Endothelial cell of umbilical vein (primary cell): ENCODE results near the gene PYGB. TPM values are rescaled to one million over a fixed set of nuclear protein-coding genes. Genes with fewer than 3 reads are reported as not detected.

Source experiments
- BruUV-seq: library from RNA; stranded (reverse); fragments of 400-500 nt; replicated peaks from 2 replicates; lab custom pipeline; 2021; lab: Mats Ljungman, UMichigan
- CTCF ChIA-PET: fragments of 300-600, 350-600 bp; sonication (Branson Sonifier 250); formaldehyde crosslinking; loops from one replicate; lab custom pipeline; 2021; ENCODE audit warnings: antibody characterized with exemption, inconsistent platforms; lab: Charles Lee
- POLR2A ChIA-PET: fragments of 300-600, 350-600 bp; sonication (Branson Sonifier 250); formaldehyde crosslinking; loops from one replicate; lab custom pipeline; 2021; ENCODE audit warnings: antibody characterized with exemption, inconsistent platforms; lab: Charles Lee
- DNase-seq: peaks from one replicate; pipeline ENCODE4 v3.0.0-alpha.2; 2011; ENCODE audit warnings: low read depth, low spot score
- FAIRE-seq: peaks from 2 replicates; lab custom pipeline; 2011; peaks lifted over from hg19 to GRCh38; lab: Jason Lieb, UNC
- H2AFZ ChIP-seq: 2 replicates; pipeline ENCODE4 v1.6.0; 2012; ENCODE audit warnings: low read depth, low read length, control low read depth, inconsistent platforms
- H3K27ac ChIP-seq: 2 replicates; pipeline ENCODE4 v1.5.1; 2011; ENCODE audit warnings: low read depth, mild to moderate bottlenecking, control low read depth, low read length, moderate library complexity; ENCODE audit not compliant: insufficient read depth
- H3K27me3 ChIP-seq, 2 experiments: 2 replicates each; pipeline versions ENCODE4 v1.6.0 to v1.6.1; 2011; ENCODE audit warnings: low read length in 2 of 2, mixed read lengths in 1 of 2; ENCODE audit not compliant: control insufficient read depth in 2 of 2, insufficient read depth in 2 of 2
- H3K36me3 ChIP-seq, 2 experiments: 2 replicates in 1 of 2; 3 replicates in 1 of 2; pipeline ENCODE4 v1.5.1; 2011; ENCODE audit warnings: low read length in 2 of 2, mild to moderate bottlenecking in 1 of 2, moderate library complexity in 1 of 2; ENCODE audit not compliant: control insufficient read depth in 2 of 2, insufficient read depth in 2 of 2; ENCODE audit errors: extremely low read depth in 1 of 2
- H3K4me1 ChIP-seq: 3 replicates; pipeline ENCODE4 v1.5.1; 2011; ENCODE audit warnings: mild to moderate bottlenecking, low read length; ENCODE audit not compliant: control insufficient read depth, insufficient read depth; ENCODE audit errors: extremely low read depth
- H3K4me2 ChIP-seq: 2 replicates; pipeline ENCODE4 v1.6.1; 2011; ENCODE audit warnings: low read length, control low read depth, mixed read lengths; ENCODE audit not compliant: insufficient read depth
- H3K4me3 ChIP-seq, 3 experiments: fragments of 200-600 bp in 1 of 3; sonication (generic), shearing (Covaris generic) in 1 of 3; replicated peaks in 1 of 3; 2 replicates each; pipeline ENCODE4 v1.5.1; 2011 to 2016; ENCODE audit warnings: control low read depth in 3 of 3, low read length in 3 of 3, mild to moderate bottlenecking in 2 of 3, inconsistent platforms in 1 of 3, low read depth in 1 of 3, moderate library complexity in 1 of 3; ENCODE audit not compliant: insufficient read depth in 1 of 3
- H3K79me2 ChIP-seq: 2 replicates; pipeline ENCODE4 v1.6.0; 2012; ENCODE audit warnings: low read length, inconsistent platforms; ENCODE audit not compliant: control insufficient read depth, insufficient read depth
- H3K9ac ChIP-seq: replicated peaks from 2 replicates; pipeline ENCODE3; 2011; ENCODE audit warnings: low read length, control low read depth; ENCODE audit not compliant: insufficient read depth; ENCODE audit errors: extremely low read depth
- H3K9me1 ChIP-seq: replicated peaks from 3 replicates; pipeline ENCODE4 v1.6.0; 2011; ENCODE audit warnings: mild to moderate bottlenecking, low read length; ENCODE audit not compliant: control insufficient read depth, insufficient read depth; ENCODE audit errors: extremely low read depth
- H3K9me3 ChIP-seq: replicated peaks from 2 replicates; pipeline ENCODE4 v1.5.1; 2012; ENCODE audit warnings: low read length, inconsistent platforms; ENCODE audit not compliant: control insufficient read depth, insufficient read depth
- H4K20me1 ChIP-seq: replicated peaks from 2 replicates; pipeline ENCODE3; 2011; ENCODE audit warnings: mild to moderate bottlenecking, low read length; ENCODE audit not compliant: control insufficient read depth, insufficient read depth; ENCODE audit errors: extremely low read depth
- CTCF ChIP-seq, 2 donors: IDR thresholded peaks; 1 replicate in 1 of 2; 2 replicates in 1 of 2; pipeline ENCODE4 v1.5.1; 2011; ENCODE audit warnings: low read length in 2 of 2, mild to moderate bottlenecking in 2 of 2, moderate library complexity in 2 of 2, control low read depth in 1 of 2, inconsistent platforms in 1 of 2, low read depth in 1 of 2; ENCODE audit not compliant: insufficient read depth in 1 of 2; ENCODE audit errors: extremely low read depth in 1 of 2
- EZH2 ChIP-seq: IDR thresholded peaks from 2 replicates; pipeline ENCODE4 v1.6.1; 2012; ENCODE audit warnings: borderline replicate concordance, low read depth, mild to moderate bottlenecking, moderate library complexity, low read length, inconsistent platforms; ENCODE audit not compliant: severe bottlenecking
- FOS ChIP-seq: IDR thresholded peaks from 2 replicates; pipeline ENCODE4 v1.6.1; 2011; ENCODE audit warnings: mild to moderate bottlenecking, low read length, moderate library complexity, borderline replicate concordance; ENCODE audit not compliant: insufficient read depth
- GATA2 ChIP-seq: IDR thresholded peaks from 2 replicates; pipeline ENCODE4 v1.7.0; 2011; ENCODE audit warnings: low read depth, mild to moderate bottlenecking, moderate library complexity, mixed read lengths, low read length; ENCODE audit not compliant: insufficient read length, insufficient read depth
- JUN ChIP-seq: IDR thresholded peaks from 2 replicates; pipeline ENCODE4 v1.6.1; 2011; ENCODE audit warnings: borderline replicate concordance, low read depth; ENCODE audit not compliant: insufficient read length, insufficient read depth
- MAX ChIP-seq: IDR thresholded peaks from 2 replicates; pipeline ENCODE4 v1.6.1; 2011; ENCODE audit not compliant: insufficient read depth, insufficient read length
- MYC ChIP-seq: IDR thresholded peaks from one replicate; pipeline ENCODE4 v1.6.1; 2011; ENCODE audit warnings: mild to moderate bottlenecking, low read depth, low read length
- POLR2A ChIP-seq: IDR thresholded peaks from 2 replicates; pipeline ENCODE4 v1.6.1; 2012; ENCODE audit warnings: low read depth, mild to moderate bottlenecking, control low read depth, low read length
- POLR2AphosphoS5 ChIP-seq: IDR thresholded peaks from 2 replicates; pipeline ENCODE4 v1.6.1; 2012; ENCODE audit warnings: low read depth, mild to moderate bottlenecking, control low read depth, low read length, moderate library complexity; ENCODE audit not compliant: insufficient read depth
- dilution Hi-C: fragments of 300-500 bp; cut with MboI; formaldehyde crosslinking; loops from one replicate; pipeline ENCODE4 v1.15.0; 2019; ENCODE audit warnings: low sequenced_read_pairs; ENCODE audit not compliant: extremely low pct_ligation_motif_present
- intact Hi-C: fragments of 100-400 bp; cut with micrococcal nuclease; formaldehyde crosslinking; loops from one replicate; pipeline ENCODE4 v1.10.0; 2022
- polyA plus RNA-seq, 4 experiments: library from polyadenylated mRNA; depleted of rRNA in 3 of 4; stranded (reverse) in 3 of 4; unstranded in 1 of 4; fragments of >200 nt; gene quantifications; 2 replicates each; pipeline versions ENCODE4 v1.2.1 to v1.2.3, GENCODE V29; 2011 to 2012; ENCODE audit warnings: missing spikeins in 1 of 4
- total RNA-seq: library from RNA; stranded (reverse); gene quantifications from 2 replicates; pipeline ENCODE4 v1.2.3, GENCODE V29; 2021

Gene PYGB
- total and polyA plus RNA-seq, 2 donors (not counting 3 experiments of a cell fraction or from before 2014, with no cell fraction given) = 36.1 to 60.2 TPM

- Histone ChIP-seq H3K9ac (peak overlapping the region; percentile 61), H3K4me1 (peaks cover 11% of the 10 kb centered on the region), H2AFZ (peak overlapping the region; percentile 33), H3K27ac (peak overlapping the region; percentile 59), H3K36me3 (no peaks in the 10 kb centered on the region), H3K27me3 (no peaks in the 10 kb centered on the region), H3K9me1 (no peaks in the 10 kb centered on the region), H3K9me3 (no peaks in the 10 kb centered on the region), H3K4me3 (peak overlapping the region; percentile 71 to 84 (median 77)), H3K4me2 (peak overlapping the region; percentile 86), H3K79me2 (peaks cover 48% of the 10 kb centered on the region), H4K20me1 (no peaks in the 10 kb centered on the region)
- DNase-seq (peak; percentile 49), FAIRE-seq (peak; percentile 75)
- dilution Hi-C loops (no loop called here), intact Hi-C loops (loop anchor here (5.0 kb wide), 1 partner anchor 191 kb away; the partner anchor contains the start of gene ACSS1)
- CTCF ChIA-PET = interaction anchor here (2.0 to 4.6 kb wide), 5 partner anchors 25 to 159 kb away, joined by 5 to 93 read pairs (median 18); partner anchors contain the start of genes ENTPD6 and GINS1
- POLR2A ChIA-PET = no interaction called here
- no TSS peak for BruUV-seq
- TF ChIP-seq MYC (no peak), MAX (no peak), JUN (no peak), FOS (no peak), POLR2AphosphoS5 (no peak), EZH2 (no peak), CTCF (IDR thresholded peaks at IDR 0.05; ENCODE audit: extremely low read depth in 1 of 2, insufficient read depth in 1 of 2, low read depth in 1 of 2, low read length in 2 of 2) (no peak), GATA2 (no peak), POLR2A (no peak)
Measured at GRCh38 chr20:25248786-25249172, 894 bp downstream of the PYGB start.
